IPS-NIHi11 (cell line): ENCODE results near the gene PFDN1.

Source experiments
- DNase-seq: peaks from one replicate; pipeline ENCODE4 v3.0.0; 2012; ENCODE audit warnings: mixed read lengths, low spot score

PFDN1 gene

DNA sequence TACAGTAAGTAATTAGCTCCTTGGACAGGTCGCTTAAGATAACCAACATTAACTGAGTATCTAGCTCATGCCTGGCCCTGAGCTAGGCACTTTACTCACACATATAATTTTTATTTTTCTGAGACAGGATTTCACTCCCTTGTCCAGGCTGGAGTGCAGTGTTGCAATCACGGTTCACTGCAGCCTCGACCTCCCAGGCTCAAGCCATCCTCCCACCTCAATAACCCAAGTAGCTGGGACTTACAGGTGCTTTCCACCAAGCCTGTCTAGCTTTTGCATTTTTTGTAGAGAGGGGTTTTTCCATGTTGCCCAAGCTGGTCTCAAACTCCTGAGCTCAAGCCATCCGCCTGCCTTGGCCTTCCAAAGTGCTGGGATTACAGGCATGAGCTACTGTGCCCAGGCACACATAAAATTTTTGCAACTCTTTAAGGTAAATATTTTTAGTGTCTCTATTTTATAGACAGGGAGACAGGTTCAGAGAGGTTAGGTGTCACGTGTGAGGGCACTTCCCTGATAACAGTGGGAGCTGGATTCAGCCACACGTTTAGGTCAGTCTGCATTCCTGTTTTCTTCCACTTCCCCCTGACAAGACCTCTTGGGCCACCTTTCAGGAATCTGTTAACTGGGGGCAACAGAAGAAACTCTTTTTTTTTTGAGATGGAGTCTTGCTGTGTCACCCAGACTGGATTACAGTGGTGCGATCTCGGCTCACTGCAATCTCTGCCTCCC is 25.3 kb upstream of the PFDN1 start:
- DNase-seq: no peak

DNA sequence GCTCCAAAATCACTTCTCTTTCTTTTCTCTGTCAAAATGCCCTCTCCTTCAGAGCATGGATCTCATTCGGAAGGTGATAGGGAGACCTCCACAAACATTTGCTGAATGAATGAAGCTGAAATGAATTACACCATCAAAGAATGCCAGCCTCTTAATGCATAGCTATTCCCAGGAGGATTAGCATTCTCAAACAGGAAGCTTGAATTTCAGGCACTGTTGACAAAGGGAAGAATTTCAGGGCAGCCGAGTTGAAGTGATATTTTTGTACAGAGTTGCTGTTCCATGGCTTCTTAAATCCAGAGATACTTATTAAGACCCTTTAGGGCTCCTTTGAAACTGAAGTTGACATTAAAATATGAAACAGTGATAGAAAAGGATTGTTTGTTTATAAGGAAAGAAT is 24.7 kb upstream of the PFDN1 start:
- DNase-seq: no peak

DNA sequence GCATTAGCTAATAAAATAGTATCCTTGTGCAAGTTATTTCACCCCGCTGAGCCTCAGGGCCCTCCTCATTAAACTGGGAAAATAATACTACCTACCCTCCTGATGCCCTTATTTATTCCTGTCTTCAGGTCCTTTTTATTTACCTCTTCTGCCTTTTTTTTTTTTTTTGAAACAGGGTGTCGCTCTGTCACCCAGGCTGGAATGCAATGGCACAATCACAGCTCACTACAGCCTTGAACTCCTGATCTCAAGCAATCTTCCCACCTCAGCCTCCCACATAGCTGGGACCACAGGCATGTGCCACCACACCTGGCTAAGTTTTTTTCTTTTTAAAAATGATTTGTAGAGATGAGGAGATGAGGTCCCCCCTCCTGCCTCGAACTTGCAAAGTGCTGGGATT is 22.6 kb upstream of the PFDN1 start:
- DNase-seq: no peak

DNA sequence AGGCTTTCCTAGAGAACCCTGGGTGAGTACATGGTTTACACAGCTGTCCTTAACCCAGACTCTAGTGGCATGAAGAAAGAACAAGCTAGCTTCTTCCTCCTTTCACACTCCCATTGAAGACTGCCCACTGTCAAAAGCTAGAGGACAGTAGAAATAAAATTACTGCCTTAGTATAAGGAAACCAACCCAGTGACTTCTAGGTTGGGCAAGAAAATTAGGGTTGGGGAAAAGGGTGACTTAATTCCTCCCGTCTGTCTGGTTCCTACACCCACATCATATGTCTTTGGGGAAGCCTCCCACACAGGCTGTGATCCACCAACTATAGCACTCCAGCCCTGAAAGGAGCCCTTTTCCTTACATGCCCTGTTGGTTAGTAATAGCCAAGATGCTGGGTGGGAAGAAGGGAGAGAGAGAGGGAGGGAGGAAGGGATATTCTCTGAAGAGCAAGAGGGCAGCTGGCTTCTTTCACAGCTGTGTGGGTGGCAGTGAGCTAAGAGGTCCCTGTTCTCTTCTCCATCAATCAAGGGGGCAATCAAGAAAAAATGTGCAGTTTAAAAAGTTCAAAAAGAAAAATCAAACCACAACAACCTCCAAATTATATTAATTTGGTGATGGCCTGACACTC is 21.8 kb upstream of the PFDN1 start:
- no peak for DNase-seq

DNA sequence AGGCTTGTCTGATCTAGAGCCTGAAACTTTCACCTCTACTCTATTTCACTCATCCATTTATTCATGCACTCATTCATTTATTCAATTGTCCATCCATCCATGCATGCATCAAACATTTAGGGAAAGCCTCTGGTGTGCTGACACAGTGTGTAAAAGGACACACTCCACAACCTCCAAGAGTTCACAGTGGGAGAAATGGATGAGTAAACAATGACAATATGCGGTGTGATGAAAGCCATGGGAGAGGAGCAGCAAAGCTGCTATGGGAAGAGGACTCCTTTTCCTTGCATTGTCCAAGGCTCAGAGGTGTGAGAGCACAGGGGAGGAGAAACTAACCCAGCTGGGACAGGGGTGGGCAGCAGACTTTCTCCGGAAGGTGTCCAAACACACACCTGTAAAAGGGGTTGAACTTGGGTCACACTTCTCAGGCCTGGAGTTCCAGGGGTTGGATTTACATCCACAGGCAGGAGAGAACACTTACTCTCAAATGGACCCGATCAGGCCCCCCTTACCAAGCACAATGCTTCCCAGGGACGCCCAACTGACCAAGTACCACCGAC is 21.2 kb upstream of the PFDN1 start:
- no peak for DNase-seq

DNA sequence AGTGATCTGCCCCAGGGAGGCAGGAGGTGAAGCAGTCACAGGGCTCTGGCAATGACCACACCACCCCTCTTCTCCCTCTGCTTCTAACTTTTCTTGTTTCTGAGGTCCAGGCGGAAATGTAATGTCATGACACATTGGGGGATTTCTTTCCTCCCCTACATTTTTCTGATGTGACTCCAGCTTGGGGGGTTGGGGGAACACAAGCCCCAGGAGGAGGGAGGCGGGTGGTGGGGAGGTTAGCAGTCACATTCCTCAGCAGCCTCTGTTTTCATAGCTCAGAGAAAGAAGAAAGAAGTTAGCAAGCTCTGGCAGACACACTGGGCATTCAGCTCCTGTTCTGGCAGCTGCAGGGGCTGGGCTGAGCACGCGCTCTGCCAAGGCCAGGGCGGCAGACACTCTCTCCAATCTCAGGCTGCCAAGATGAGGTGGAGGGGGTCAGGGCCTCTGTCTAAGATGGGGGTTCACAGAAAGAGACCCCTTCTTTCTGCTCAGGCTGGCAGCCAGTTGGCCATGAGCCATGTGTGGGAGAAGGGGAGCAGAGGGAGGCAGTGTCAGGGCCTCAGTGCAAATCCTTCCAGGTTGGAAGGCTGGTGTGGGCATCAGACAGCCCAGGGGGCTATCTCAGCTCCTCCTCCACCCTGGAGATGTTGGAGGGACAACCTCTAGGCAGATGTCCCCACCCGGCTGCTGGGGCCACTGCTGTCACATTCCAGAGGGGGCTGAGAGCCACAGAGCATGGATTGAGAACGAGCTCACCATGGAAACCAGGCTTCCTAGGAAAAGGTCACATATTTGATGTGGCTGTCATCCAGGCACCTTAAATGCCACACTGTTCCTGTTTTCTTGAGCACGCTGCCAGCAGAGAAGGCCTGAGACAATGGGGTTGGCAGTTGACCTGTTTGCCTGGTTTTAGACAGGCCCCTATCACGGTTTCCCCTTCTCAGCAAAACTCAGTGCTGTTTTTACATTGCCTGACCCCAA is 20.1 kb upstream of the PFDN1 start:
- no peak for DNase-seq

DNA sequence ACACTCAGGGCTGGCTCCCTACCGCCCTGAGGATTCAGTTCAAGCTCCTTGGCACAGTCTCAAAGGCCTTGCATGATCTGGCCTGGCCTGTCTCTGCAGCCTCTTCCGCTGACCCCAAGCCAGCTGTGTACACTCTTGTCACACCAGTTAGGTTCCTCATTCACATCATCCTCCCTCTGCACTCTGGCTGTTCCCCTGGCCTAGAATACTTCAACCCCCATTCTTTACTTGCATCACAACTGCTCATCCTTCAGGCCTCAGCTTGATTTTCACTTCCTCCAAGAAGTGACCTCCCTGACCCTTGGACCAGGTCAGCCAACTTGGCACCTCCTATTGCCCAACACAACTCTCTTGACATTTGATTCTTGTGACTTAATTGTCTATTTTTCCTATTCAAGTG is 18.9 kb upstream of the PFDN1 start:
- no peak for DNase-seq

DNA sequence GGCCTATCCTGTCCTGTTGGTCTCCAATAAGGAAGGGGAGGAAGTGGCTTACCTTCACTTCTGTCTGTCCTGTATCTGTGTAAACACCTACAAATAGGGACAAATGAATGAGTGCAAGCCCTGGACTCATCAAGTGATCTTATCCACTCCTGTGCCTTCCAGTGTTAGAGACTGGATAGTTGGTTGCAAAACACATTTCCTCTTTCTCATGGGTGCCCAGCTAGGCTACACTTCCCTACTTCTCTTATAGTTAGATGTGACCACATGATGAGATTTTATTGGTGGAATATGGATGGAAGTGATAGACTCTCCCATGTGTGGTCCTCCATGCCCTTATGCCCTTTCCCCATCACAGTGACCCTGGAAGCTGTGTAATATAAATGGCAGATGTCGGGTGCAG is 16.9 kb upstream of the PFDN1 start:
- no peak for DNase-seq

DNA sequence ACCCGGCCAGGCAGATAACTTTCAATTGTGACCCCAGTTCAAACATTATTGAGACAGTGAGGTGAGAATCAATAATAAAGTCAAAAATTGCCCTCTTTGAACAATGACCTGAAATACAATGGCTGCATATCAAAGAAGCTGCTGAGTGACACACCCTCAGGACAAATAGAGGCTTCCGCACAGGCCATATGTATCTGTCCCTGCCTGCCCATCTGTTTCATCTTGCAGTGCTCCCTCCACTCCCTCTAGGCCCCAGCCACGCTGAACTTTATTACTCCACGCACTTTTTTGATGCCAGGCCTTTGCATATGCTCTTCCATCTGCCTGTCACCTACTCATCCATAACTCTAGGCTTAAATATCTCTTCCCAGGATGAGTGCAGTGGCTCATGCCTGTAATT is 15.9 kb upstream of the PFDN1 start:
- no peak for DNase-seq

DNA sequence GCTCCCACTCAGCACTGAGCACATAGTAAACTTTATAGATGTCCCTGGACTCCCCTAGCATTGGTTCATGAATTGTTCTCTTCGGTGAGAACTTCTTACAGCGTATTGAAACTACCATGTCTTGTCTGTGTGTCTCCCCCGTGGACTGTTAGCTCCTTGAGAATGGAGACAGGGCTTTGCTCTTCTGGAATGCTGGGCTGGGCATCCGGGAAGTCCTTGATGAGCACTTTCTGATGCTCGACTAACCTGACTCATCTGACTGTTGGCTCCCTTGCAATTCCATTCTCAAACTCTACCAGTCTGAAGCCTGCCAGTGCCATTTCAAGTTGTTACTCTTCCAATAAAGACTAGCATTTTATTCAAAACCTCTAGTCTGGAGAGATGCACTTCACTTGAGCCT is 15.0 kb upstream of the PFDN1 start:
- DNase-seq: no peak

DNA sequence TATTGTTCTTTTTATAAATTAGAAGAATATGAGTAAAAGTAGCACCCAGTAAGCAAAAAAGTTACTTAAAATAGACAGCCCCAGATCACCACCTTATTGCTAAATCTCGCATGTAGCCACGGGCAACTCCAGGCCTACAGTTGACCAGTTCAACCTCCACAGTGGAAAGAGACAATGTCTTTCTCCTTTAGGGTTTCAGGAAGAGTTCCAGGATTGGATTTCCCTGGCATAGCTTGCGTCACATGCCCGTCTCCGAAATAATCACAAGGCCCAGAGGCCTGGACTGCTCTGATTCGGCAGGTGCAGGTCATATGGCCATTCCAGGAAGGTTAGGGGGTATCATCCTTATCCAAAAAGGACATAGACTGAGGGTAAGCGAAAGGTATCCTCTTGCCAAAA is 9.9 kb upstream of the PFDN1 start:
- DNase-seq: no peak

DNA sequence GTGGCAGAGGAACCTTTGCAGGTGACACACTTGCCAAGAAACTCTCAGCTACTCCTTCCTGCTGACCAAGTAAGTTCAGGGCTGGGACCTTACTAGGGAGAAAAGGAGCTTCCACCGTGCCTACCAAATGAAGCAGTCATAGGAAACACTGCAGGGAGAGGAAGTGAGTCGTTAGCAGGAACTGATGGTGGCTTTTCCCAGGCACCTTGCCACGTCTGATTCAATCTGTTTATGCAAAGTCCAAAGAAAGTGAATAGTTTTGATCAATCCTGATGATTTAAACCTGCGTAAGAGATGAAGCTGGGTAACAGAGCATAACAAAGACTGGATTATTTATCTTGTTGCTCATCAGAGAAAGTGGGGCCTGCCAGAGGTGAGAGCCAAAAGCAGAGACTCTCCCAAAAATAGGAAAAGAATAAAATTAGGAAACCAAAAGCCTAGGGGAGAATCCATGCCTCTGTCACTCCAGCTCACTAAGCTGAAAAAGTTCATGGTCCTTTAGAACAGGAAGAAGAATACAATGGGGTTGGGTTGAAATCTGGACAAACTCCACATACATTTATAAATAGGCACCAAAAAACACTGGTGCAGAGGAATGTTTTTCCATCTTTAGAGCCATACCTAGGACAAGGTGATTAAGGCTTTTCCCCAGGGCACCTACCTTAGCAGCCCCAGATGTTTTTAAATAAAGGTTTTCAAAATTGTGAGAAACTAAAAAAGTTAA is 9.3 kb upstream of the PFDN1 start:
- no peak for DNase-seq

DNA sequence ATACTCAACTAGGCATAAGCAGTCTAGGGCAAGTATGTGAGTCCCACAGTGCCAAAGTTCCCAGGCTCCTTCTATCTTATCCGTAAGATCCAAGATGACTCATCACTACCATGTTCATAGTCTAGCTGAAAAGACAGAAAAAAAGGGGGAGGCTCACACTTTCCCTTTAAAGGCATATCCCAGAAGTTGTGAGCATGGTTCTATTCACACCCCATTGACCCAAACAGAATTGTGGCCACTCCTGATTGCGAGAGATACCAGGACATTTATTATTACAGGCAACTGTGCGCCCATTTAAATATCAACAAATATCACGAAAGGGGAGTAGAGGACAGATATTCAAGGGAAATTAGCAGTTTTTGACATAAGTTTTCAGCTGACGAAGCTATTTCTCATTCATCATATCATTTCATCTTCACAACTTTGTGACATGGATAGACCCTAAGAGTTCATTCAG is 8.1 kb upstream of the PFDN1 start:
- no peak for DNase-seq

DNA sequence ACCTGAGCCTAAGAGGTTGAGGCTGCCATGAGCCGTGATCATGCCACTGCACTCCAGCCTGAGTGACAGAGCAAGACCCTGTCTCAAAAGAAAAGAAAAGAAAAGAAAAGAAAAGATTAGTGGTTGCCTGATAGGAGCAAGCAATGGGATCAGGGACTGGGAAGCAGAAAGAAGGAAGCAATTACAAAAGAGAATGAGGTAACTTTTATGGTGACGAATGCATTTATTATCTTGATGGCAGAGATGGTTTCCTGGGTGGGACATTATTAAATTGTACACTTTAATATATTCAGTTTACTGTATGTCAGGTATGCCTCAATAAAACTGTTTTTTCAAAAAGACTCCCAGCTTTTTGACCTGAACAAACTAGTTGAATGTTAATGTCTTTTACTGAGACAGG is 7.5 kb upstream of the PFDN1 start:
- no peak for DNase-seq

DNA sequence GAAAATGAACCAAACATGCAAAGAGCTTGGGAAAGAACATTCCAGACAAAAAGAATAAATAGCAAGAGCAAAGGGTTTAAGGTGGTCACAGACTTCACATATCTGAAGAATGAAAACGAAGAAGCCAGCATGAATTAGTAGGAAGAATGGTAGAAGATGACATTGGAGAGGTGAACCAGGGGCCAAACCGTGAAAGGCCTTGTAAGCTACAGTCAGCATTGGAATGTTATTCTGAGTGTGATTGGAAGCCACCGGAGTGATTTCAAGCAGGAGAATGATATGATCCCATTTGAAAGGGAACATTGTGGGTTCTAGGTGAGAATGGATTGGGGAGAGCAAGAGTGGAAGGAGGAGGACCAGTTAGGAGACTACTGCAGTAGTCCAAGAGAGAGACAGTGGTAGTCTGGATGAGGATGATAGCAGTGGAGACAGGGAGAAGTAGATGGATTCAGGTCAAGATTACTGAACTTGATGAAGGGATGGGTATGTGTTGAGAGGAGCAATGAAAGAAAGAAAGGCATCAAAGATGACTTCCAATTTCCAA is 6.9 kb upstream of the PFDN1 start:
- no peak for DNase-seq

DNA sequence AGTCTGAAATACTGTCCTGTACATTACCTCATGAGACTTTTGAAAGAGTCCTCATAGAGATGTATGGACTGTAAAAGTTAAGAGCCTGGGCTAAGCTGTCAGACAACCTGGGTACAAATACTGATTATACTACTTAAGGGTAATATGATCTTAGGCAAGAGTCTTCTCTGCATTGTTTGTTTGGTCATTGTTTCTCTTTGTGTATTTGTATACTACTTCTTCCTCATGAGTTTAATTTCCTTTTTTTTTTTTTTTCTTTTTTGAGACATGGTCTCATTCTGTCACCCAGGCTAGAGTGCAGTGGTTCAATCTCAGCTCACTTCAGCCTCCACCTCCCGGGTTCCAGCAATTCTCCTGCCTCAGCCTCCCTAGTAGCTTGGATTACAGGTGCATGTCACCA is 2.6 kb upstream of the PFDN1 start:
- DNase-seq: no peak

DNA sequence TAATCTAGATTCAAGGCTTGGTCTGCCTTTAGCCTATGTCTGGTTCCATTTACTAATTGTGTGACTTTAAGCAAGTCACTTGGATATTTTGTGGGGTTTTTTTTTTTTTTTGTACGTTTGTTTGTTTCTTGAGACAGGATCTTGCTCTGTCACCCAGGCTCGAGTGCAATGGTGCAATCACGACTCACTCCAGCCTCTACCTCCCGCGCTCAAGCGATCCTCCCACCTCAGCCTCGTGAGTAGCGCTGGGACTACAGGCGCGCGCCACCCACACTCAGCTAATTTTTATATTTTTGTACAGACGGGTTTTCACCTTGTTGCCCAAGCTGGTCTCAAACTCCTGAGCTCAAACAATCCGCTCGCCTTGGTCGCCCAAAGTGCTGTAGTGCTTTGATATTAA is 1.1 kb upstream of the PFDN1 start:
- DNase-seq: no peak

DNA sequence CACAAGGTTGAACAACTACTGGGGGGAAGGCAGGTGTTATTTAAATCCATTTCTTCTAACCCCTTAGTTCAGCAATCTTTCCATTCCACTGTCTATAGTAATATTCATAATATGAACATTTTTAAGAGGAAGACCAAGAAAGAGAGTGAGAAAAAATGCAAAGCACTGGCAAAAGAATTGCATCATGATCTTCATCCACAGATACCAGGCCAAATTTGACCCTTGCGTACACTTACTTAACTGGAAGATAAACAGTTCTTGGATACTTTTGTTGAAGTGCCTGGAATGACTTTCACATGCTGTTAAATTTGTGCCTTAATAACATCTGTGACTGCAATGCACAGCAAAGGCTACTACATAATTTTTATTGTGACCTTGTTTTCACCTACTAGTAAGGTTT is 1.8 kb downstream of the PFDN1 start:
- no peak for DNase-seq

DNA sequence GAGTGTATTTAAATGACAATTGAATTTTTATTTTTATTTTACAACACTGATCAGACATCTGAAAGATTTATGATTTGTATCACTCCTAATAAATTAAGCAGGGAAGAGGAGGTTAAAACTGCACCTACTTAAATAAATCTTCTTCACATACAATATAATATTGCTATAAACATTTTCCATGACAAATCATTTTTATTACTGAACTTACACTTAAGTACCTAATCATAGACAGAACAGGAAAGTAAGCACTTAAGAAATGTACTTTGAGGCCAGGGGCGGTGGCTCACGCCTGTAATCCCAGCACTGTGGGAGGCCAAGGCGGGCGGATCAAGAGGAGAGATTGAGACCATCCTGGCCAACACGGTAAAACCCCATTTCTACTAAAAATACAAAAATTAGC is 3.8 kb downstream of the PFDN1 start:
- no peak for DNase-seq

DNA sequence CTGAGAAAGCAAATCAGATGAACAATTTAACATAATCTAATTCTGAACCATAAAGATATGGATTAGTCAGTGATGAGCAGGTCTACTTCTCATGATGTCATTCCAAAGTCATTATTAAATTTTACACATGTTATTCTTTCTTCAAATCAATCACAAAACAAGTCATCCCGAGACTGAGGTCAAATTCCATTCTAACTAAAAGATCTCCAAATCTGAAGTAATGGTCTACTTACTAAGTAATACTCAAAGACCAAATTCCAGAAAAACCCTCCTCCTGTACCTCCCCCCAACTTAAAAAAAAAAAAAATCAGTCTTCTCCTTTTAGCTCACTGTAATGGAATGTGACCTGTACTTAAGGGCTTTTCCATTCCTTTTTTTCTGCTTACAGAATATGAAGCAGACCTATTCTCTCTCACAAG is 4.7 kb downstream of the PFDN1 start:
- DNase-seq: no peak

DNA sequence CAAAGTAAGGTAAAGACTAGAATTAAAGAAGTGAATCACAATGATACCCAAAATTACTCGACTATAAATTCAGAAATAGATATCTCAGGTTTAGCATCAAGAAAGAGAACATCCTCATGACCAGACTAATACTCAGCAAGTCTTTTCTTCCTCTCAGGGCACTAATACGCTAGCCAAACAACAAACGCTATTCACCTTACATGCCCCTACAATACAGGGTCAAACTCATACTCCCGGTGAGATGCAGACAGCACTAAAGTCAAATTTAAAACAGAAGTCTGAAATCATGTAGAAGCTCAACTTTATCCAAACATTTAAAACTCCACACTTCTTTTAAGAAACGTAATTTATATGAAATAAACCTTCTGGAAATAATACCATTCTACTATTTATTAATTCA is 5.6 kb downstream of the PFDN1 start:
- DNase-seq: no peak

DNA sequence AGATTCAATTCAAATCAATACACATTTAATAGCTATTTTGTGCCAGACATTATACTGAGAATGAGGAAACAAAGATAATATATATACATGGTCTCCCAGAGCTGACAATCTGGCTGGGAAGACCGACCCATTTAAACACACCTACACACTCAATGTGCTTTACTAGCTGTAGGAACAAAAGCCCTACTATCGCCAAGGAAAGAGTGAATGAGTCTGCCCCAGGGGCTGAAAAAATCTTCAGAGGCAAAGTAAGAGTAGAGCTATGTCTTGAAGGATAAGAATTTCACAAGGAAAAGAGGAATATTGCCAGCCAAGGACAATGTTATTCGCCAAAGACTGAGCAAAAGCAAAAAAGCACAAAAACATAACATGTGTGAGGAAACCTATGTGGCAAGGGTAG is 6.6 kb downstream of the PFDN1 start:
- no peak for DNase-seq
